PC-3 (cell line): ENCODE data around the gene PRR12.

Experiments
- CTCF ChIP-seq: fragments of 300-600 bp; sonication (generic); conservative IDR thresholded peaks from 2 replicates; pipeline ENCODE4 v1.5.1; 2017; ENCODE audit warnings: antibody characterized with exemption, low read depth, mild to moderate bottlenecking, low read length
- EZH2 ChIP-seq: fragments of 300-600 bp; sonication (generic); IDR thresholded peaks from one replicate; pipeline ENCODE4 v1.6.1; 2017; ENCODE audit warnings: antibody characterized with exemption, mild to moderate bottlenecking, low read length; ENCODE audit not compliant: unreplicated experiment
- EZH2phosphoT487 ChIP-seq: fragments of 300-600 bp; sonication (generic); IDR thresholded peaks from 2 replicates; pipeline ENCODE4 v1.6.1; 2018; ENCODE audit warnings: mild to moderate bottlenecking, antibody characterized with exemption, low read length, borderline replicate concordance

GRCh38 chr19:49658139-49658517 lies 67.1 kb downstream of the PRR12 start:
- TF ChIP-seq CTCF (no peak), EZH2phosphoT487 (no peak), EZH2 (no peak)
